ENCODE data around the gene TMEM63C.
"Not testable (repeated sequence)": the region's sequence is repeated elsewhere in the genome, so short reads cannot be mapped to it uniquely, and the experiment has no call there.

The TMEM63C gene

GRCh38 chr14:77155083-77155482 is 26.5 kb upstream of the TMEM63C start:
- DNase-seq: no peak

- DNase-seq: no peak
These were observed 23.9 kb upstream of the TMEM63C start for GRCh38 chr14:77157740-77158139.

GRCh38 chr14:77158175-77158881 is 23.3 kb upstream of the TMEM63C start:
- no peak for DNase-seq

- DNase-seq: no peak
These were observed 22.7 kb upstream of the TMEM63C start for GRCh38 chr14:77158882-77159255.

- no peak for DNase-seq
These were observed 20.6 kb upstream of the TMEM63C start for GRCh38 chr14:77161011-77161410.

GRCh38 chr14:77170045-77170444 is 11.6 kb upstream of the TMEM63C start:
- no peak for DNase-seq

- no peak for DNase-seq
These were observed 8.7 kb upstream of the TMEM63C start for GRCh38 chr14:77172916-77173315.

GRCh38 chr14:77173911-77174617 is 7.5 kb upstream of the TMEM63C start:
- not testable (repeated sequence) for DNase-seq

GRCh38 chr14:77175843-77176242 is 5.8 kb upstream of the TMEM63C start:
- DNase-seq: no peak

GRCh38 chr14:77177702-77178101 is 3.9 kb upstream of the TMEM63C start:
- no peak for DNase-seq

GRCh38 chr14:77178656-77179055 is 2.9 kb upstream of the TMEM63C start:
- DNase-seq: no peak

- DNase-seq: no peak
These were observed 634 bp upstream of the TMEM63C start for GRCh38 chr14:77180726-77181602.

GRCh38 chr14:77183896-77184295 is 2.3 kb downstream of the TMEM63C start:
- DNase-seq: no peak

GRCh38 chr14:77184396-77185092 is 2.9 kb downstream of the TMEM63C start:
- peak; percentile 10 for DNase-seq

- DNase-seq: no peak
These were observed 3.5 kb downstream of the TMEM63C start for GRCh38 chr14:77185093-77185465.

- no peak for DNase-seq
These were observed 5.5 kb downstream of the TMEM63C start for GRCh38 chr14:77186911-77187648.

- no peak for DNase-seq
These were observed 6.0 kb downstream of the TMEM63C start for GRCh38 chr14:77187649-77188012.

GRCh38 chr14:77189479-77189878 is 7.9 kb downstream of the TMEM63C start:
- no peak for DNase-seq

- DNase-seq: no peak
These were observed 9.4 kb downstream of the TMEM63C start for GRCh38 chr14:77190977-77191376.

- DNase-seq: no peak
These were observed 13.1 kb downstream of the TMEM63C start for GRCh38 chr14:77194706-77195105.

- no peak for DNase-seq
These were observed 14.2 kb downstream of the TMEM63C start for GRCh38 chr14:77195766-77196165.

GRCh38 chr14:77197988-77198387 is 16.4 kb downstream of the TMEM63C start:
- DNase-seq: no peak

All from stimulated activated CD4-positive, alpha-beta T cell treated with anti-CD3 and anti-CD28 coated beads, Interleukin-1b, Interleukin-23, amount 100 ng/mL, for 48 hours (primary cell).